Vagina (tissue), 2 donors: ENCODE data around the gene PSMC2.
A peak's percentile ranks its signal among the peaks of the same experiment; 100 is the strongest.

Experiments used
- POLR2A ChIP-seq, 2 donors: fragments of 450-650 bp; IDR thresholded peaks; one replicate each; pipeline ENCODE4 v1.6.1; 2017; ENCODE audit warnings: antibody characterized with exemption in 2 of 2, mild to moderate bottlenecking in 2 of 2, moderate library complexity in 2 of 2
- TF ChIP-seq, protein P1 (sequence below), 3 experiments: fragments of 450-650 bp in 2 of 3; fragments of 200-600 bp in 1 of 3; sonication (generic) in 1 of 3; IDR thresholded peaks; one replicate each; pipeline ENCODE4 v1.5.1; 2017 to 2019; ENCODE audit warnings: antibody characterized with exemption in 3 of 3, mild to moderate bottlenecking in 2 of 3, moderate library complexity in 2 of 3

- TF ChIP-seq, protein P1, sequence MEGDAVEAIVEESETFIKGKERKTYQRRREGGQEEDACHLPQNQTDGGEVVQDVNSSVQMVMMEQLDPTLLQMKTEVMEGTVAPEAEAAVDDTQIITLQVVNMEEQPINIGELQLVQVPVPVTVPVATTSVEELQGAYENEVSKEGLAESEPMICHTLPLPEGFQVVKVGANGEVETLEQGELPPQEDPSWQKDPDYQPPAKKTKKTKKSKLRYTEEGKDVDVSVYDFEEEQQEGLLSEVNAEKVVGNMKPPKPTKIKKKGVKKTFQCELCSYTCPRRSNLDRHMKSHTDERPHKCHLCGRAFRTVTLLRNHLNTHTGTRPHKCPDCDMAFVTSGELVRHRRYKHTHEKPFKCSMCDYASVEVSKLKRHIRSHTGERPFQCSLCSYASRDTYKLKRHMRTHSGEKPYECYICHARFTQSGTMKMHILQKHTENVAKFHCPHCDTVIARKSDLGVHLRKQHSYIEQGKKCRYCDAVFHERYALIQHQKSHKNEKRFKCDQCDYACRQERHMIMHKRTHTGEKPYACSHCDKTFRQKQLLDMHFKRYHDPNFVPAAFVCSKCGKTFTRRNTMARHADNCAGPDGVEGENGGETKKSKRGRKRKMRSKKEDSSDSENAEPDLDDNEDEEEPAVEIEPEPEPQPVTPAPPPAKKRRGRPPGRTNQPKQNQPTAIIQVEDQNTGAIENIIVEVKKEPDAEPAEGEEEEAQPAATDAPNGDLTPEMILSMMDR (IDR thresholded peaks at IDR 0.05): peak in 1 of 3 experiments; percentile 17
- no peak for TF ChIP-seq POLR2A (IDR thresholded peaks at IDR 0.05)
These were observed 3.5 kb upstream of the PSMC2 start for GRCh38 chr7:103343758-103344452.
